ENCODE data around the gene ADPRS. TPM values are rescaled to one million over a fixed set of nuclear protein-coding genes. Genes with fewer than 3 reads are reported as not detected.

ADPRS gene
- total RNA-seq, 1 experiment from 2014 or later = 27.8 TPM

- H3K27ac ChIP-seq (ENCODE audit: insufficient read length, low read depth, low read length) = no peak overlapping the region
- no peaks in the 10 kb centered on the region for H4K20me1 ChIP-seq (ENCODE audit: control insufficient read depth, insufficient read depth, insufficient read length)
- no peak overlapping the region for H3K23ac ChIP-seq (ENCODE audit: insufficient read length, low read depth, low read length)
- H3K79me2 ChIP-seq (ENCODE audit: insufficient read depth, low read length) = no peaks in the 10 kb centered on the region
- no peak overlapping the region for H3K14ac ChIP-seq (ENCODE audit: insufficient read depth, low read length)
- Mint-ChIP-seq H3K9me3 (no peaks in the 10 kb centered on the region), H3K27me3 (ENCODE audit: low read depth) (peaks cover 13% of the 10 kb centered on the region), H3K36me3 (ENCODE audit: insufficient read depth in 1 of 3, low read depth in 3 of 3) (no peaks in the 10 kb centered on the region), H3K4me3 (no peak overlapping the region), H3K27ac (no peak overlapping the region), H3K4me1 (peaks cover 9% of the 10 kb centered on the region in 2 experiments; a peak in 3 of 4 replicates)
- H2BK15ac ChIP-seq (ENCODE audit: low read depth, low read length) = no peak overlapping the region
- no peak overlapping the region for H2AFZ ChIP-seq (ENCODE audit: low read length)
- no peak overlapping the region for H3K9ac ChIP-seq (ENCODE audit: extremely low read depth, insufficient read length, low read length)
- no peak overlapping the region for H3K56ac ChIP-seq (ENCODE audit: insufficient read length, low read depth, low read length)
- no peak for TF ChIP-seq CTCF (conservative IDR thresholded peaks at IDR 0.05)
- no peak overlapping the region for H2BK120ac ChIP-seq (ENCODE audit: low read depth, low read length, poor library complexity, severe bottlenecking)
- H2BK12ac ChIP-seq (ENCODE audit: insufficient read length, low read depth, low read length) = no peak overlapping the region
- H3K27me3 ChIP-seq (ENCODE audit: insufficient read depth, low read length) = no peaks in the 10 kb centered on the region
- H3K4me2 ChIP-seq (ENCODE audit: insufficient read depth, insufficient read length, low read length) = no peak overlapping the region
- no peak overlapping the region for H3T11ph ChIP-seq (ENCODE audit: low read length)
- H3K4ac ChIP-seq (ENCODE audit: low read depth, low read length) = no peak overlapping the region
- H4K8ac ChIP-seq (replicated peaks; ENCODE audit: insufficient read length, low read depth, low read length) = no peak overlapping the region
- no peak for DNase-seq
- peaks cover 8% of the 10 kb centered on the region for H3K23me2 ChIP-seq (ENCODE audit: insufficient read length, low read depth, low read length, poor library complexity, severe bottlenecking)
- no peak overlapping the region for H2AK5ac ChIP-seq (ENCODE audit: insufficient read length, low read length)
- H2BK20ac ChIP-seq (ENCODE audit: low read depth, low read length, poor library complexity, severe bottlenecking) = no peak overlapping the region
- H3K9me3 ChIP-seq (ENCODE audit: control insufficient read depth, low read depth, low read length) = no peaks in the 10 kb centered on the region
- H3K18ac ChIP-seq (ENCODE audit: insufficient read length, low read depth, low read length) = no peak overlapping the region
- H4K5ac ChIP-seq (ENCODE audit: insufficient read length, low read depth, low read length) = no peak overlapping the region
- H3K4me1 ChIP-seq (ENCODE audit: insufficient read depth, low read length) = no peaks in the 10 kb centered on the region
- H2BK5ac ChIP-seq (ENCODE audit: insufficient read length, low read length) = no peak overlapping the region
- no peaks in the 10 kb centered on the region for H3K79me1 ChIP-seq (ENCODE audit: insufficient read depth, low read depth, low read length, poor library complexity, severe bottlenecking)
- WGBS (ENCODE audit: extremely low coverage, insufficient read length, low lambda C conversion rate) = no CpG with 5 or more reads among the region's 3 CpGs
- no peak overlapping the region for H4K91ac ChIP-seq (ENCODE audit: insufficient read length, low read depth, low read length)
These were observed 8.5 kb upstream of the ADPRS start for GRCh38 chr1:36080236-36080635.
